Activated CD4-positive, CD25-positive, alpha-beta regulatory T cell (primary cell): ENCODE data around the gene GLOD4.
"Not testable (repeated sequence)": the region's sequence is repeated elsewhere in the genome, so short reads cannot be mapped to it uniquely, and the experiment has no call there.

Experiments used
- DNase-seq, 4 experiments: peaks; one replicate each; lab custom pipeline; 2025; lab: John Stamatoyannopoulos, UW

Gene GLOD4

GRCh38 chr17:802481-802880 is 20.4 kb upstream of the GLOD4 start:
- no peak for DNase-seq

- DNase-seq: no peak
Observed at GRCh38 chr17:801660-802059, 19.6 kb upstream of the GLOD4 start.

GRCh38 chr17:800446-801242 is 18.6 kb upstream of the GLOD4 start:
- DNase-seq: no peak

- no peak for DNase-seq
Observed at GRCh38 chr17:799261-799660, 17.2 kb upstream of the GLOD4 start.

- DNase-seq: no peak
Observed at GRCh38 chr17:798246-798645, 16.2 kb upstream of the GLOD4 start.

GRCh38 chr17:797236-797840 is 15.3 kb upstream of the GLOD4 start:
- no peak for DNase-seq

- DNase-seq: no peak
Observed at GRCh38 chr17:796609-797008, 14.5 kb upstream of the GLOD4 start.

- DNase-seq: no peak
Observed at GRCh38 chr17:795721-796120, 13.6 kb upstream of the GLOD4 start.

GRCh38 chr17:795276-795675 is 13.2 kb upstream of the GLOD4 start:
- no peak for DNase-seq

- DNase-seq: peak in 1 of 4 experiments; percentile 7
Observed at GRCh38 chr17:794876-795275, 12.8 kb upstream of the GLOD4 start.

GRCh38 chr17:792277-792676 is 10.2 kb upstream of the GLOD4 start:
- no peak for DNase-seq

GRCh38 chr17:791829-792228 is 9.7 kb upstream of the GLOD4 start:
- DNase-seq: no peak

- DNase-seq: not testable (repeated sequence)
Observed at GRCh38 chr17:790874-791247, 8.8 kb upstream of the GLOD4 start.

GRCh38 chr17:789931-790873 is 8.1 kb upstream of the GLOD4 start:
- DNase-seq: not testable (repeated sequence)

- no peak for DNase-seq
Observed at GRCh38 chr17:789160-789840, 7.2 kb upstream of the GLOD4 start.

- no peak for DNase-seq
Observed at GRCh38 chr17:788551-788950, 6.5 kb upstream of the GLOD4 start.

GRCh38 chr17:787641-788221 is 5.7 kb upstream of the GLOD4 start:
- DNase-seq: no peak

GRCh38 chr17:785901-786300 is 3.8 kb upstream of the GLOD4 start:
- DNase-seq: not testable (repeated sequence)

GRCh38 chr17:784143-784542 is 2.1 kb upstream of the GLOD4 start:
- DNase-seq: no peak

GRCh38 chr17:778096-778495 is 4.0 kb downstream of the GLOD4 start:
- DNase-seq: no peak

GRCh38 chr17:774313-774584 is 7.8 kb downstream of the GLOD4 start:
- no peak for DNase-seq
